Measurements from ENCODE around the gene CYP2R1. TPM values are rescaled to one million over a fixed set of nuclear protein-coding genes. Genes with fewer than 3 reads are reported as not detected.
"Not testable (repeated sequence)": the region's sequence is repeated elsewhere in the genome, so short reads cannot be mapped to it uniquely, and the experiment has no call there.

CYP2R1 gene
- total and polyA plus RNA-seq, 10 donors = 9.6 to 45.0 (median 21.3) TPM

GRCh38 chr11:14881576-14882193, 10.3 kb downstream of the CYP2R1 start:
- WGBS, 5 donors = 96 to 99% (median 96%) methylated on average over 2 of the region's 2 CpGs
- intact Hi-C loops (cut with DNase I; ENCODE audit: low total_unique reads) = no loop called here
- H3K9me3 ChIP-seq = no peaks in the 10 kb centered on the region

GRCh38 chr11:14875163-14875562, 16.9 kb downstream of the CYP2R1 start:
- H3K27me3 ChIP-seq (replicated peaks in 1 of 7) = no peaks in the 10 kb centered on the region
- peaks cover 0 to 66% (median 15%) of the 10 kb centered on the region in 6 donors for H3K36me3 ChIP-seq

More at GRCh38 chr11:14881576-14882193, 10.3 kb downstream of the CYP2R1 start:
- H3K27ac ChIP-seq = no peak overlapping the region
- no peak for DNase-seq
- H3K4me3 ChIP-seq = no peak overlapping the region
- TF ChIP-seq POLR2A (IDR thresholded peaks at IDR 0.05) (no peak), POLR2AphosphoS5 (IDR thresholded peaks at IDR 0.05) (no peak), CTCF (IDR thresholded peaks at IDR 0.05 in 8 of 11, conservative IDR thresholded peaks at IDR 0.05 in 3 of 11) (no peak)
- H3K27me3 ChIP-seq (replicated peaks in 1 of 7) = no peaks in the 10 kb centered on the region
- peaks cover 0 to 52% (median 13%) of the 10 kb centered on the region in 6 donors for H3K36me3 ChIP-seq
- H3K4me1 ChIP-seq = peaks cover 0 to 7% (median 0%) of the 10 kb centered on the region in 6 donors

DNA sequence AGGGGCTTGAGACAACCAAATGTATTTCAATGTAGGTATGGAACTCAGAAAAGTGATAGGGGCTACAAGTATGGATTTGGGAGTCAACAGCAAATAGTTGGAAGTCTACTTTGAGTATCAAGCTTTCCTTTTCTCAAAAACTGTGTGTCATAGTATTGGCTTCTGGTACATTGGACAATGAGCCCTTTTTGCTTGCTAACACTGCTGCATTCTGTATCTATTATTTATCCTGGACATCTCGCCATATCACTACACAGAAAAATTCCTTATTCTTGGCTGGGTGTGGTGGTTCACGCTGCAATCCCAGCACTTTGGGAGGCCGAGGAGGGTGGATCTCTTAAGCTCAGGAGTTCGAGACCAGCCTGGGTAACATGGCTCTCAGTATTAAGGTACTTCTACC, 18.4 kb downstream of the CYP2R1 start:
- no peak for DNase-seq
- Histone ChIP-seq H3K27me3 (replicated peaks in 1 of 7) (no peaks in the 10 kb centered on the region), H3K27ac (no peak overlapping the region), H3K36me3 (peaks cover 0 to 59% (median 10%) of the 10 kb centered on the region in 6 donors), H3K9me3 (no peaks in the 10 kb centered on the region), H3K4me3 (no peak overlapping the region), H3K4me1 (no peaks in the 10 kb centered on the region)
- 94 to 99% (median 96%) methylated on average over 4 of the region's 4 CpGs for WGBS, 5 donors
- intact Hi-C loops (cut with DNase I; ENCODE audit: low total_unique reads) = no loop called here
- no peak for TF ChIP-seq POLR2AphosphoS5 (IDR thresholded peaks at IDR 0.05)
- TF ChIP-seq CTCF (IDR thresholded peaks at IDR 0.05 in 8 of 11, conservative IDR thresholded peaks at IDR 0.05 in 3 of 11) = no peak
- TF ChIP-seq POLR2A (IDR thresholded peaks at IDR 0.05) = no peak

More at GRCh38 chr11:14875163-14875562, 16.9 kb downstream of the CYP2R1 start:
- 95 to 98% (median 97%) methylated on average over 5 of the region's 5 CpGs for WGBS, 5 donors
- no peak overlapping the region for H3K27ac ChIP-seq
- intact Hi-C loops (cut with DNase I; ENCODE audit: low total_unique reads) = no loop called here
- TF ChIP-seq CTCF (IDR thresholded peaks at IDR 0.05 in 8 of 11, conservative IDR thresholded peaks at IDR 0.05 in 3 of 11) (no peak), POLR2AphosphoS5 (IDR thresholded peaks at IDR 0.05) (no peak), POLR2A (IDR thresholded peaks at IDR 0.05) (no peak)
- no peak for DNase-seq
- no peaks in the 10 kb centered on the region for H3K4me1 ChIP-seq
- H3K4me3 ChIP-seq = no peak overlapping the region
- no peaks in the 10 kb centered on the region for H3K9me3 ChIP-seq

GRCh38 chr11:14872032-14872431, 20.0 kb downstream of the CYP2R1 start:
- TF ChIP-seq CTCF (IDR thresholded peaks at IDR 0.05 in 8 of 11, conservative IDR thresholded peaks at IDR 0.05 in 3 of 11) (no peak), POLR2AphosphoS5 (IDR thresholded peaks at IDR 0.05) (no peak), POLR2A (IDR thresholded peaks at IDR 0.05) (no peak)
- H3K4me1 ChIP-seq = no peaks in the 10 kb centered on the region
- H3K27me3 ChIP-seq (replicated peaks in 1 of 7) = no peaks in the 10 kb centered on the region
- intact Hi-C loops (cut with DNase I; ENCODE audit: low total_unique reads) = no loop called here
- H3K27ac ChIP-seq = no peak overlapping the region
- peaks cover 0 to 56% (median 5%) of the 10 kb centered on the region in 6 donors for H3K36me3 ChIP-seq
- no peaks in the 10 kb centered on the region for H3K9me3 ChIP-seq
- H3K4me3 ChIP-seq = no peak overlapping the region
- DNase-seq = no peak

DNA sequence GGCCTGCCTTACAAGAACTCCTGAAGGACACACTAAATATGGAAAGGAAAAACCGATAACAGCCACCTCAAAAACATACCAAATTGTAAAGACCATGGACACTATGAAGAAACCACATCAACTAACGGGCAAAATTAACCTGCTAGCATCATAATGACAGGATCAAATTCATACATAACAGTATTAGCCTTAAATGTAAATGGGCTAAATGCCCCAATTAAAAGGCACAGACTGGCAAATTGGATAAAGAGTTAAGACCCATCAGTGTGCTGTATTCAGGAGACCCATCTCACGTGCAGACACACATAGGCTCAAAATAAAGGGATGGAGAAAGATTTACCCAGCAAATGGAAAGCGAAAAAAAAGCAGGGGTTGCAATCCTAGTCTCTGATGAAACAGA, 28.3 kb downstream of the CYP2R1 start:
- intact Hi-C loops (cut with DNase I; ENCODE audit: low total_unique reads) = loop anchor here (10.0 kb wide), 1 partner anchor 59 kb away; no protein-coding TSS in a partner anchor
- Histone ChIP-seq H3K36me3 (peaks cover 0 to 45% (median 1%) of the 10 kb centered on the region in 6 donors), H3K9me3 (peaks cover 0 to 26% (median 10%) of the 10 kb centered on the region in 8 donors)
- H3K27ac ChIP-seq; DNase-seq; H3K4me1 ChIP-seq; H3K27me3 ChIP-seq (replicated peaks in 1 of 7); H3K4me3 ChIP-seq: not testable (repeated sequence)
- 89 to 97% (median 90%) methylated on average over 4 of the region's 4 CpGs for WGBS, 5 donors

All from spleen (tissue), 11 donors.